ENCODE results near the gene GALNT2. TPM values are rescaled to one million over a fixed set of nuclear protein-coding genes. Genes with fewer than 3 reads are reported as not detected.

Gene GALNT2
- total and polyA plus RNA-seq, 2 of the 4 experiments (the other 2 are of a cell fraction) = 50.4 to 189 TPM

GRCh38 chr1:230210981-230211336, 143.9 kb downstream of the GALNT2 start:
- DNase-seq (no peak), ATAC-seq (ENCODE audit: low read depth) (no peak)
- H3K9me1 ChIP-seq (ENCODE audit: insufficient read depth, low read length) = peaks cover 14% of the 10 kb centered on the region
- no peak overlapping the region for H2AK9ac ChIP-seq (replicated peaks; ENCODE audit: low read depth, low read length, poor library complexity)
- peaks cover 42% of the 10 kb centered on the region for H4K20me1 ChIP-seq (ENCODE audit: insufficient read depth, low read length)
- H2BK5ac ChIP-seq (ENCODE audit: low read depth, low read length, poor library complexity, severe bottlenecking) = no peak overlapping the region
- no TSS peak for BruUV-seq (replicated peaks)
- H3K9ac ChIP-seq (ENCODE audit: low read depth, low read length) = no peak overlapping the region
- H3K79me1 ChIP-seq (ENCODE audit: low read depth in 1 of 2, low read length in 2 of 2) = peaks cover 35 to 55% of the 10 kb centered on the region in 2 experiments
- no peak overlapping the region for H2AK5ac ChIP-seq (ENCODE audit: low read depth, low read length)
- no peak overlapping the region; the same call in 1 of the 2 replicates for H4K5ac ChIP-seq (ENCODE audit: low read depth, low read length)
- no peak overlapping the region for H3K18ac ChIP-seq (ENCODE audit: low read depth, low read length)
- H3K4ac ChIP-seq (ENCODE audit: low read depth, low read length) = peak overlapping the region; percentile 21; the same call in 1 of the 2 replicates
- ChIA-PET POLR2A (ENCODE audit: unreplicated experiment) (no interaction called here), CTCF (interaction anchor here (0.8 to 1.6 kb wide), 2 partner anchors 16 to 538 kb away, joined by 3 to 4 read pairs; no protein-coding TSS in a partner anchor)
- peak overlapping the region; percentile 77; the same call in 1 of the 2 replicates for H3K27ac ChIP-seq (ENCODE audit: insufficient read depth, low read length)
- no peak overlapping the region for H3K14ac ChIP-seq (replicated peaks; ENCODE audit: low read depth, low read length)
- no peaks in the 10 kb centered on the region for H3K27me3 ChIP-seq (ENCODE audit: control insufficient read depth, insufficient read depth, low read length)
- dilution Hi-C loops (cut with HindIII; ENCODE audit: low sequenced_read_pairs, unreplicated experiment) (no loop called here), intact Hi-C loops (cut with micrococcal nuclease) (no loop called here), in situ Hi-C loops (cut with MboI; ENCODE audit: low sequenced_read_pairs) (no loop called here)
- TF ChIP-seq MXI1 (IDR thresholded peaks at IDR 0.05; ENCODE audit: borderline replicate concordance, low read depth, low read length) (no peak), RCOR1 (IDR thresholded peaks at IDR 0.05; ENCODE audit: insufficient replicate concordance, low read length) (no peak), RFX5 (IDR thresholded peaks at IDR 0.05; ENCODE audit: low read depth, low read length) (no peak), MAZ (IDR thresholded peaks at IDR 0.05; ENCODE audit: borderline replicate concordance, low read depth, low read length) (no peak)
- no CpG with 5 or more reads among the region's 13 CpGs for WGBS, 2 experiments (ENCODE audit: extremely low coverage in 2 of 2, insufficient read length in 1 of 2)
- H4K8ac ChIP-seq (ENCODE audit: low read depth in 2 of 2, low read length in 2 of 2) = no peak overlapping the region
- no peak overlapping the region for H3K4me3 ChIP-seq (ENCODE audit: insufficient read depth, low read depth, low read length)
- H2BK15ac ChIP-seq (ENCODE audit: low read depth, low read length) = no peak overlapping the region
- H2BK120ac ChIP-seq (ENCODE audit: low read depth, low read length) = no peak overlapping the region
- no peaks in the 10 kb centered on the region for H3K36me3 ChIP-seq (ENCODE audit: control insufficient read depth, insufficient read depth, low read length)
- peaks cover 14% of the 10 kb centered on the region for H3K4me1 ChIP-seq (ENCODE audit: control insufficient read depth, insufficient read depth, low read length)
- no peaks in the 10 kb centered on the region for H3K9me3 ChIP-seq (ENCODE audit: control insufficient read depth, insufficient read depth, low read length)
- no peak overlapping the region for H2BK20ac ChIP-seq (ENCODE audit: low read depth, low read length)
- H3K23ac ChIP-seq (ENCODE audit: low read depth, low read length) = no peak overlapping the region
- H3K56ac ChIP-seq (ENCODE audit: extremely low read depth, insufficient read depth, low read length) = no peak overlapping the region
- no peak overlapping the region for H2AFZ ChIP-seq (replicated peaks; ENCODE audit: low read length, poor library complexity)
- no peak overlapping the region for H3K4me2 ChIP-seq (ENCODE audit: low read depth, low read length)
- H4K91ac ChIP-seq (ENCODE audit: insufficient read depth, low read depth, low read length) = no peak overlapping the region

All from IMR-90 (cell line).